C4-2B (cell line): ENCODE results near the gene ZDHHC13.

Experiments used
- ZFX ChIP-seq: fragments of 450-650 bp; IDR thresholded peaks from 2 replicates; pipeline ENCODE4 v1.6.1; 2017
- TF ChIP-seq, protein P1 (sequence below): fragments of 450-650 bp; conservative IDR thresholded peaks from 2 replicates; pipeline ENCODE4 v1.5.1; 2017; ENCODE audit warnings: mild to moderate bottlenecking

DNA sequence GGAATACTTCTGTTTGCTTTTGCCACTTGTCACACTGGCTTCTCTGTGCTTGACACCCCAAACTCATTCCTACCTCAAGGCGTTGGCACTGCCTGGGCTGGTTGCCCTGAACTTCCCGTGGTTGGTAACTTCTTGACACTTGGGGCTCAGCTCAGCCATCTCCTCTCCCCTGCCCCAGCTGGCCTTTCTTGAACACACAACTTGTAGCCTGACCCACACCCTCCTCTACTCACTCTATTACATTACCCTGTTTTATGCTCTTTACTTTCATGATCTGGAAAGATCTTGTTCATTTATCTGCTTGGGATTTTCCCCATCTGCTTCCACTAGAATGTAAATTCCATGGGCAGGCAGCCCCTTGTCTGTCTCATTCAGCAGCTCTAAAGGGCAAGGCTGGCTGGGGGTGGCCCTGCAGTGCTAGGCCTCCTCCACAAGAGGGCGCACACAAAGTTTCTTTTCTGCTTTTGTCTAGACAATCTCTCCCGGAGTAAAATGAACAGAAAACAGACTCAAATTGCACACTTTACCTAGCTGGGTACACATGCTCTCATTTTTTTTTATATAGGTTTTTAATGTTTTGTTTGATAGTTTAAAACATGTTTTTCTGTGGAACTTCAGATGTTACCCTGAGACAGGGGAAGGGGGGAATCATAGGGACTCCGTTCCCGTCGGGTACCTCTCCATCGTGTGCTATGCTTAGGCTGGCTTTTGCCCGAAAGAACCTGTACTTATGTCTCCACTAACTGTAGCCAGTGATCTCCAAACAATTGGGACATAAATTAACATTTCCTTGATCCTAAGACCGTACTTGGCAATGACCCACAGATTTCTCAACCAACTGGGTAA is 40.0 kb upstream of the ZDHHC13 start:
- TF ChIP-seq, protein P1, sequence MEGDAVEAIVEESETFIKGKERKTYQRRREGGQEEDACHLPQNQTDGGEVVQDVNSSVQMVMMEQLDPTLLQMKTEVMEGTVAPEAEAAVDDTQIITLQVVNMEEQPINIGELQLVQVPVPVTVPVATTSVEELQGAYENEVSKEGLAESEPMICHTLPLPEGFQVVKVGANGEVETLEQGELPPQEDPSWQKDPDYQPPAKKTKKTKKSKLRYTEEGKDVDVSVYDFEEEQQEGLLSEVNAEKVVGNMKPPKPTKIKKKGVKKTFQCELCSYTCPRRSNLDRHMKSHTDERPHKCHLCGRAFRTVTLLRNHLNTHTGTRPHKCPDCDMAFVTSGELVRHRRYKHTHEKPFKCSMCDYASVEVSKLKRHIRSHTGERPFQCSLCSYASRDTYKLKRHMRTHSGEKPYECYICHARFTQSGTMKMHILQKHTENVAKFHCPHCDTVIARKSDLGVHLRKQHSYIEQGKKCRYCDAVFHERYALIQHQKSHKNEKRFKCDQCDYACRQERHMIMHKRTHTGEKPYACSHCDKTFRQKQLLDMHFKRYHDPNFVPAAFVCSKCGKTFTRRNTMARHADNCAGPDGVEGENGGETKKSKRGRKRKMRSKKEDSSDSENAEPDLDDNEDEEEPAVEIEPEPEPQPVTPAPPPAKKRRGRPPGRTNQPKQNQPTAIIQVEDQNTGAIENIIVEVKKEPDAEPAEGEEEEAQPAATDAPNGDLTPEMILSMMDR = peak; percentile 98
- no peak for TF ChIP-seq ZFX
